SW480 (cell line): ENCODE measurements around the gene ALOX5AP.
"Not testable (repeated sequence)": the region's sequence is repeated elsewhere in the genome, so short reads cannot be mapped to it uniquely, and the experiment has no call there.

Experiments
- DNase-seq: peaks from one replicate; pipeline ENCODE4 v3.0.0-alpha.2; 2016; ENCODE audit warnings: low spot score

ALOX5AP gene

GRCh38 chr13:30737511-30738337, 2.4 kb downstream of the ALOX5AP start:
- DNase-seq: no peak

DNA sequence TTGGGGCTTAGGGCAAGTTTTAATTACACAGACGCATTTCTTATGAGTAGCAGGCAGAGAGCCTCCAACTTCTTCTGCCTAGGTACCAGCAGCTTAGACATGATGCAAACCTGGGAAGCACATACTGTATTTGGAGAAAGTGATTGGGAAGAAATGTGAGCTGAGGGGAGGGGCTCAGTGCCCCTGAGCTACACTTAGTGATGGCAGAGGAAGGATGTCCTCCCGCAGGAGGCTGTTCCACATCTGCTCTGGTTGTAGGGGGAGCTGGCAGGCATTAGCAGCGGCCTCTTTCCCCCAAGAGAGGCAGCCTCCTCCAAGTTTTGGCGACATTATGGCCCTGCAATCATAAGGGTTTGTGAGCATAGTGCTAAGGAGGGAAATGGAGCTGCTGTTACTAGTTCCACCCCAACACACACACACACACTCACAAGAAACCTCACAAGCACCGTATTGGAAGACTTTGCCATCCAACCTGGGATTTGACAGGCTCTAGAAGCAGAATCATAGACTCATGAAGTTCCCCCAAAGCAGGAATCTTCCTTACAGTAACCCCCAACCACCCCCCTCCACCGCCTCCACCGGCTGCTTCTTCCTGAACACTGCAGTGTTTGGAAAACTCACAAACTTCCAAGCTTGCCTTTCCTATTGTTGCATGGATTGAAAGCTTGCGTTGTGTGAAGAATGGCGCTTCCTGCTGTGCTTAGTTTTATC, 3.3 kb downstream of the ALOX5AP start:
- DNase-seq: no peak

DNA sequence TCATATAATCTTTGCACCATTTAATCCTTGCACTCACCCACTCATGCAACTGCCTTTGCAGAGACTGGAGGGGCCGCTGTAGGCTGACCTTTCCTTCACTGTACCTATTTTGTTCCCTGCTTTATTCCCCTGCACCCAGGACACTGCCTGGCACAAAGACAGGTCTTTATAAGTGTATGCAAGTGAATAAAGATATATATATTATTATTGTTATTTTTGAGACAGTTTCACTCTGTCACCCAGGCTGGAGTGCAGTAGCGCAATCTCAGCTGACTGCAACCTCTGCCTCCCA, 3.8 kb downstream of the ALOX5AP start:
- no peak for DNase-seq

DNA sequence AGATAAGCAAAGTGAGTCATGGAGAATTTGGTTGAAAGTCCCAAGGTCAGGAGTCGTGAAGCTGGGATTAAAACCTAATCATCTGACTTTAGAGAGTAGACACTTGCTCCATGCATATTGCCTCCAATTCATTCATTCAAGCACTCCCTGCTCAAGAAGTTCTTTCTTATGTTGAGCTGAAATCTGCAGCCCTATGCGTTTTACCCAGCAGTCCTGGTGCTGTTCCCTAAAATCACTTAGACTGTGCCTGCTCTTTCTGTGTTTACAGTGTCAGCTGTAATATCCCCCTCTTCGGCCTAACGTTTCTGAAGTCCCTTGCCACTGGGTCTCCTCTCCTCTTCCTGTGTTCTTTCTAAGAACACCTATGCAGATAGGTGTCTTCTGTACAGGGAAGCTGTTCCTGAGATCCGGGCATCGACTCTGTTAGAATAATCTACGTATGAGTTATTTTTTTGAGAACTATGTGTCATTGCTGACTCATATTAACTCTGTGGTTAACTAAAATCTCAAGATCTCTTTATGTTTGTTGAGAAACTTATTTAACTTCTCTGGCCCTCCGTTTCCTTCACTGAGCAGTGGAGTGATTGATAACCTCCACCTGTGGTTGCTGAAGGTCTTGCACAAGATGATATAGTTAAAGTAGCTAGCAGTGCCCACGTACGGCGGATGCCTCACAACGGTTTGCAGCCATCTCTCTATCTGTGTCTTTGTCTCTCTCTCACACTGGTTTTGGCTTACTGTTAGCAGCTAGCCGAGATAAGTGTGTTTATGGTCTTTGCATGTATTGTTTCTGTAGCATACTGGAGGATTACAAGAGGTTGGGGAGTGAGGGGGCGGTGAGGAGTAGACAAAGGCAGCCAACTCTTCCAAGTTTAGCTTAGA, 4.7 kb downstream of the ALOX5AP start:
- DNase-seq: peak; percentile 81

DNA sequence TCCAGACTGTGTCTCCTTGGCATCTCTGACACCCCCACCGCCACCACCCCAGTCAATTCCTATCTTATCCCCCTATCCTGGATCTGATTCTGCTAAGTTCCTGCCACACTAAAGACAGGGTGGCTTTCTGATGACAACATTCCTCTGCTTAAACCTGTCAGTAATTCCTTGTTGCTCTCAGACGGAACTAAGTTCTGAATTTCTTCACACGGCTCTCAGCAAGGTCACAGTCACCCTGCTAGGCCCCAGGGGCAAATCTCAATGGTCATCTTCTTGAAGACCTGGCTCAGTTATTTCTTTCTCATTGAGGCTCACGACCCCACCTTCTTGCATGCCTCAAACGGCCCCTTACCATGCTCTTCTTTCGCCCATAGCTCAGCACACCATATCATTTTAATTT, 7.6 kb downstream of the ALOX5AP start:
- DNase-seq: no peak

- peak; percentile 90 for DNase-seq
Observed at GRCh38 chr13:30743319-30744055, 8.1 kb downstream of the ALOX5AP start.

DNA sequence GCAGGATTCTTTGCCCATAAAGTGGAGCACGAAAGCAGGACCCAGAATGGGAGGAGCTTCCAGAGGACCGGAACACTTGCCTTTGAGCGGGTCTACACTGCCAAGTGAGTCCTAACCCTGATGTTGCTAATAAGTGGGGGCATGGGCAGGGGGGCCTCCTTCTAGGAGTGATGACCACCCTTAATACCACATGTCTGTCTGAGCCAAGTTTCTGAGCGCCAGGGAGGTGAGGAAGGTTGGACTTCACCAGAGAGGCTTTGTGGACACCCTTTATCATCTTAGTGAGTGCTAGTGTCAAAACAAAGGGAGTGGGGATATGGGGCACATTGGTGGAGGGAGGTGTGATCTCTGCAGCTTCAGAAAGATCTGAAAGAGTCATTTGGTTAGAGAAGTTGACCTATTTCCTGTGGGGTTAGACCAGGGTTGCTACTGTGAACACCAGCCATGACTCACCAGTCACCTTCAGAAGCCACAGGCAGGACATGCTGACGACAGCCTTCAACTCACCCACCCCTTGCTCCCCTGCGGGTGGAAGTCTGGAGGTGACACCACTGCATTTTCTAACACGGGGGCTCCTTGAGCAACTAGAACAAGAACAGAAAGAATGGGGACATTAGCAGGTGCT, 8.8 kb downstream of the ALOX5AP start:
- DNase-seq: peak; percentile 93

GRCh38 chr13:30744681-30745077, 9.3 kb downstream of the ALOX5AP start:
- peak; percentile 28 for DNase-seq

- DNase-seq: peak; percentile 83
Observed at GRCh38 chr13:30745906-30746686, 10.8 kb downstream of the ALOX5AP start.

GRCh38 chr13:30746791-30747190, 11.4 kb downstream of the ALOX5AP start:
- DNase-seq: no peak

- DNase-seq: not testable (repeated sequence)
Observed at GRCh38 chr13:30747845-30748244, 12.5 kb downstream of the ALOX5AP start.

DNA sequence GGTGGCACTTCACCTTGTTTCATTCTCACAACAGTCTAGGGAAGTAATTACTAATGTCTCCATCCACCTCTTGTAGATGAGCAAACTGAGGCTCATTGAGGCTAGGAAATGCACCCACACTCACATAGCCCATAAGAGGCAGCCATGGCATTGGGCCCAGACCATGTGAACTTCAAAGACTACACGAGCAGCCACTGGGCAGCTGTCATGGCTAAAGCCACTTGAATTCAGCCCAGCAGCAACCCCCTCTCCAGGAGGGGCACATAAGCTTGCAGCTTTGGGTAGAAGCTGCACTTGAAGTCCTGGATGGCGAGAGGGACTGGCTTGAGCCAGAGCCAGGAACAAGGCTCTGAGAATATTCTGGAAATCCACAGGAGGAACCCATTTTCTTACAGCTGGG, 13.4 kb downstream of the ALOX5AP start:
- DNase-seq: no peak

GRCh38 chr13:30750036-30750435, 14.7 kb downstream of the ALOX5AP start:
- no peak for DNase-seq

GRCh38 chr13:30751183-30751933, 16.0 kb downstream of the ALOX5AP start:
- DNase-seq: no peak

GRCh38 chr13:30752201-30752797, 17.0 kb downstream of the ALOX5AP start:
- DNase-seq: no peak

DNA sequence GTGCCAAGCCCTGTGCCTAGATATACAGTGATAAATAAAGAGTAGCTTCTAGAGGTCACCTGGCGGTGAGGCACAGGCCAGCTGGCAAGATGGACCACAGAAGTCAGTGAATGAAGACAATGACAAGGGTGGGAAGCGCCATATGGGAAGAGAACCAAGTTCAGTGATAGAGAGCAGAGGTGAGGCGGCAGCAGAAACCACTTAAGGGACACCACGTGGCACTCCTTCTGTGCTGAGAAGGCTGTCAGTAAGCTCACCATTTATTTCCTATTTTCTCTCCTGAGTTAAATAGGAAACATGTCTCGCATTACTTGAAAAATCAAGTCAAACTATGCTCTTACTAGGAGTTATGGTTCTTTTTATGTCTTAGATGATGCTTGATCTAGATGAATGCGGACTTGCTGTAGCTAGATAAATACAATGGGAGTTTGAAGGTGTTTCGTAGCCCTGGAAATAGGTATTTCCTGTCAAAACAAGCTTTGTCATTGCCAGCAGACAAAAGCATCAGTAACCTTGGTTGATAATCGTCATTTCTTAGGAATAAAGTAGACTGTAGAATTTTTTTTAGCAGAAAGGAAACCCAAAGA, 17.8 kb downstream of the ALOX5AP start:
- DNase-seq: no peak

DNA sequence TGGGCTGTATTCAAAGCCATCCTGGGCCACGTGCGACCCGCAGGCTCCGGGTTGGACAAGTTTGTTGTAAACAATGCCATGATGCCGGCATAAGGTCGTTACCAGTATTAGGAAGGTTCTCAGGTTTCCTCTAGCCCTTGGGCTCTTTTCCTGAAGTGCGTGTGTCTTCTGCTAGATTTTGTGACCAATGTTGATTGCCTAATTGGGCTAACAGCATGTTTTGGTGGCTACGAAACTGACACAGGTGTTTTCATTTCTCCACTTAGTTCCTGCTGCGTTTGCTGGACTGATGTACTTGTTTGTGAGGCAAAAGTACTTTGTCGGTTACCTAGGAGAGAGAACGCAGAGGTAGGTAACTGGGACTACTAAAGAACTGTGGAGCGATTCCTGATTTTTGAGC, 20.3 kb downstream of the ALOX5AP start:
- DNase-seq: no peak

GRCh38 chr13:30757026-30757742, 21.8 kb downstream of the ALOX5AP start:
- no peak for DNase-seq
